ENCODE measurements around the gene LIPT1.
A peak's percentile ranks its signal among the peaks of the same experiment; 100 is the strongest.

LIPT1 gene

GRCh38 chr2:99141110-99142108, 13.4 kb upstream of the LIPT1 start, which contains the start of gene C2orf15:
TSS of gene C2orf15 (plus strand) at chr2:99141707. CDS start at chr2:99150559, 8,852 bp downstream.
- Histone ChIP-seq H3K9me3 (ENCODE audit: control insufficient read depth in 2 of 2, low read length in 2 of 2) (no peaks in the 10 kb centered on the region), H3K4me3 (ENCODE audit: low read length in 2 of 2) (peak within 1 kb of the TSS; percentile 83 to 95), H3K27ac (ENCODE audit: low read length) (peak within 1 kb of the TSS; percentile 49), H3K9ac (ENCODE audit: low read length in 2 of 2) (peak within 1 kb of the TSS; percentile 60 to 67), H3K27me3 (ENCODE audit: control insufficient read depth in 1 of 2, insufficient read depth in 2 of 2, low read length in 2 of 2) (no peaks in the 10 kb centered on the region), H3K4me1 (ENCODE audit: control insufficient read depth, insufficient read depth, low read length) (peaks cover 6% of the 10 kb centered on the region), H3K36me3 (ENCODE audit: control insufficient read depth in 2 of 2, insufficient read depth in 2 of 2, low read length in 2 of 2) (no peaks in the 10 kb centered on the region)

- Histone ChIP-seq H3K27me3 (ENCODE audit: control insufficient read depth in 1 of 2, insufficient read depth in 2 of 2, low read length in 2 of 2) (no peaks in the 10 kb centered on the region), H3K9me3 (ENCODE audit: control insufficient read depth in 2 of 2, low read length in 2 of 2) (no peaks in the 10 kb centered on the region), H3K27ac (ENCODE audit: low read length) (no peak overlapping the region), H3K4me3 (ENCODE audit: low read length in 2 of 2) (no peak overlapping the region), H3K4me1 (ENCODE audit: control insufficient read depth, insufficient read depth, low read length) (peaks cover 10% of the 10 kb centered on the region), H3K36me3 (ENCODE audit: control insufficient read depth in 2 of 2, insufficient read depth in 2 of 2, low read length in 2 of 2) (no peaks in the 10 kb centered on the region), H3K9ac (ENCODE audit: low read length in 2 of 2) (no peak overlapping the region)
Observed at GRCh38 chr2:99150706-99151105, 4.1 kb upstream of the LIPT1 start.

- Histone ChIP-seq H3K4me3 (ENCODE audit: low read length in 2 of 2) (no peak overlapping the region), H3K9ac (ENCODE audit: low read length in 2 of 2) (no peak overlapping the region), H3K36me3 (ENCODE audit: control insufficient read depth in 2 of 2, insufficient read depth in 2 of 2, low read length in 2 of 2) (no peaks in the 10 kb centered on the region), H3K27ac (ENCODE audit: low read length) (no peak overlapping the region), H3K4me1 (ENCODE audit: control insufficient read depth, insufficient read depth, low read length) (peaks cover 11% of the 10 kb centered on the region), H3K27me3 (ENCODE audit: control insufficient read depth in 1 of 2, insufficient read depth in 2 of 2, low read length in 2 of 2) (no peaks in the 10 kb centered on the region), H3K9me3 (ENCODE audit: control insufficient read depth in 2 of 2, low read length in 2 of 2) (no peaks in the 10 kb centered on the region)
Observed at GRCh38 chr2:99152199-99152895, 2.4 kb upstream of the LIPT1 start.

- peak overlapping the region; percentile 87 to 97 for H3K4me3 ChIP-seq (ENCODE audit: low read length in 2 of 2)
- peak overlapping the region; percentile 87 for H3K27ac ChIP-seq (ENCODE audit: low read length)
- H3K9ac ChIP-seq (ENCODE audit: low read length in 2 of 2), result peak overlapping the region; percentile 83 to 91
- H3K36me3 ChIP-seq (ENCODE audit: control insufficient read depth in 2 of 2, insufficient read depth in 2 of 2, low read length in 2 of 2), result peaks cover 0 to 2% of the 10 kb centered on the region in 2 donors
- H3K4me1 ChIP-seq (ENCODE audit: control insufficient read depth, insufficient read depth, low read length), result peaks cover 11% of the 10 kb centered on the region
- no peaks in the 10 kb centered on the region for H3K27me3 ChIP-seq (ENCODE audit: control insufficient read depth in 1 of 2, insufficient read depth in 2 of 2, low read length in 2 of 2)
- H3K9me3 ChIP-seq (ENCODE audit: control insufficient read depth in 2 of 2, low read length in 2 of 2), result no peaks in the 10 kb centered on the region
Observed at GRCh38 chr2:99153921-99154604, 704 bp upstream of the LIPT1 start.

- Histone ChIP-seq H3K4me1 (ENCODE audit: control insufficient read depth, insufficient read depth, low read length) (peaks cover 11% of the 10 kb centered on the region), H3K27me3 (ENCODE audit: control insufficient read depth in 1 of 2, insufficient read depth in 2 of 2, low read length in 2 of 2) (no peaks in the 10 kb centered on the region), H3K9ac (ENCODE audit: low read length in 2 of 2) (no peak overlapping the region), H3K9me3 (ENCODE audit: control insufficient read depth in 2 of 2, low read length in 2 of 2) (no peaks in the 10 kb centered on the region), H3K27ac (ENCODE audit: low read length) (no peak overlapping the region), H3K4me3 (ENCODE audit: low read length in 2 of 2) (no peak overlapping the region), H3K36me3 (ENCODE audit: control insufficient read depth in 2 of 2, insufficient read depth in 2 of 2, low read length in 2 of 2) (peaks cover 2 to 6% of the 10 kb centered on the region in 2 donors)
Observed at GRCh38 chr2:99156891-99157290, 2.1 kb downstream of the LIPT1 start.

GRCh38 chr2:99158599-99158998, 3.8 kb downstream of the LIPT1 start:
- H3K9me3 ChIP-seq (ENCODE audit: control insufficient read depth in 2 of 2, low read length in 2 of 2), result no peaks in the 10 kb centered on the region
- H3K36me3 ChIP-seq (ENCODE audit: control insufficient read depth in 2 of 2, insufficient read depth in 2 of 2, low read length in 2 of 2), result peaks cover 2 to 14% of the 10 kb centered on the region in 2 donors
- H3K4me3 ChIP-seq (ENCODE audit: low read length in 2 of 2), result no peak overlapping the region
- H3K27ac ChIP-seq (ENCODE audit: low read length), result no peak overlapping the region
- H3K4me1 ChIP-seq (ENCODE audit: control insufficient read depth, insufficient read depth, low read length), result peaks cover 11% of the 10 kb centered on the region
- no peak overlapping the region for H3K9ac ChIP-seq (ENCODE audit: low read length in 2 of 2)
- no peaks in the 10 kb centered on the region for H3K27me3 ChIP-seq (ENCODE audit: control insufficient read depth in 1 of 2, insufficient read depth in 2 of 2, low read length in 2 of 2)

GRCh38 chr2:99159594-99159993, 4.8 kb downstream of the LIPT1 start:
- Histone ChIP-seq H3K4me1 (ENCODE audit: control insufficient read depth, insufficient read depth, low read length) (peaks cover 4% of the 10 kb centered on the region), H3K27me3 (ENCODE audit: control insufficient read depth in 1 of 2, insufficient read depth in 2 of 2, low read length in 2 of 2) (no peaks in the 10 kb centered on the region), H3K9ac (ENCODE audit: low read length in 2 of 2) (no peak overlapping the region), H3K9me3 (ENCODE audit: control insufficient read depth in 2 of 2, low read length in 2 of 2) (no peaks in the 10 kb centered on the region), H3K36me3 (ENCODE audit: control insufficient read depth in 2 of 2, insufficient read depth in 2 of 2, low read length in 2 of 2) (peaks cover 2 to 14% of the 10 kb centered on the region in 2 donors), H3K4me3 (ENCODE audit: low read length in 2 of 2) (no peak overlapping the region), H3K27ac (ENCODE audit: low read length) (no peak overlapping the region)

- Histone ChIP-seq H3K27ac (ENCODE audit: low read length) (no peak overlapping the region), H3K9me3 (ENCODE audit: control insufficient read depth in 2 of 2, low read length in 2 of 2) (no peaks in the 10 kb centered on the region), H3K36me3 (ENCODE audit: control insufficient read depth in 2 of 2, insufficient read depth in 2 of 2, low read length in 2 of 2) (peaks cover 7 to 31% of the 10 kb centered on the region in 2 donors), H3K4me1 (ENCODE audit: control insufficient read depth, insufficient read depth, low read length) (no peaks in the 10 kb centered on the region), H3K4me3 (ENCODE audit: low read length in 2 of 2) (no peak overlapping the region), H3K9ac (ENCODE audit: low read length in 2 of 2) (no peak overlapping the region), H3K27me3 (ENCODE audit: control insufficient read depth in 1 of 2, insufficient read depth in 2 of 2, low read length in 2 of 2) (no peaks in the 10 kb centered on the region)
Observed at GRCh38 chr2:99166218-99166617, 11.5 kb downstream of the LIPT1 start.

- H3K4me1 ChIP-seq (ENCODE audit: control insufficient read depth, insufficient read depth, low read length), result no peaks in the 10 kb centered on the region
- H3K9me3 ChIP-seq (ENCODE audit: control insufficient read depth in 2 of 2, low read length in 2 of 2), result no peaks in the 10 kb centered on the region
- H3K36me3 ChIP-seq (ENCODE audit: control insufficient read depth in 2 of 2, insufficient read depth in 2 of 2, low read length in 2 of 2), result peaks cover 7 to 22% of the 10 kb centered on the region in 2 donors
- H3K9ac ChIP-seq (ENCODE audit: low read length in 2 of 2), result no peak overlapping the region
- H3K27ac ChIP-seq (ENCODE audit: low read length), result no peak overlapping the region
- H3K27me3 ChIP-seq (ENCODE audit: control insufficient read depth in 1 of 2, insufficient read depth in 2 of 2, low read length in 2 of 2), result no peaks in the 10 kb centered on the region
- H3K4me3 ChIP-seq (ENCODE audit: low read length in 2 of 2), result no peak overlapping the region
Observed at GRCh38 chr2:99169534-99169933, 14.8 kb downstream of the LIPT1 start.

GRCh38 chr2:99171377-99172140, 16.8 kb downstream of the LIPT1 start:
- Histone ChIP-seq H3K36me3 (ENCODE audit: control insufficient read depth in 2 of 2, insufficient read depth in 2 of 2, low read length in 2 of 2) (peaks cover 7 to 22% of the 10 kb centered on the region in 2 donors), H3K4me1 (ENCODE audit: control insufficient read depth, insufficient read depth, low read length) (no peaks in the 10 kb centered on the region), H3K27ac (ENCODE audit: low read length) (no peak overlapping the region), H3K9me3 (ENCODE audit: control insufficient read depth in 2 of 2, low read length in 2 of 2) (no peaks in the 10 kb centered on the region), H3K9ac (ENCODE audit: low read length in 2 of 2) (no peak overlapping the region), H3K27me3 (ENCODE audit: control insufficient read depth in 1 of 2, insufficient read depth in 2 of 2, low read length in 2 of 2) (no peaks in the 10 kb centered on the region), H3K4me3 (ENCODE audit: low read length in 2 of 2) (no peak overlapping the region)
